Caki2 (cell line): ENCODE data around the gene PMEL. TPM values are rescaled to one million over a fixed set of nuclear protein-coding genes. Genes with fewer than 3 reads are reported as not detected.

Experiments used
- total RNA-seq: library from RNA; depleted of rRNA; stranded (reverse); fragments of >200 nt; shearing (Covaris generic); gene quantifications from 2 replicates; pipeline ENCODE4 v1.2.3, GENCODE V29; 2014; ENCODE audit warnings: low replicate concordance; rRNA removed

Gene PMEL
- total RNA-seq, 1 experiment from 2014 or later = 27.5 TPM

Other genes starting within 250 kb of the PMEL start
- 184 and 309 TPM in 2 replicates for gene BLOC1S1, start 250.0 kb downstream of the PMEL start, total RNA-seq
- gene RDH5, start 245.6 kb downstream of the PMEL start, total RNA-seq = 2.0 and 2.9 TPM in 2 replicates
- 1,384 and 1,429 TPM in 2 replicates for gene CD63, start 237.0 kb downstream of the PMEL start, total RNA-seq
- gene GDF11, start 222.9 kb downstream of the PMEL start, total RNA-seq = 1.1 and 2.8 TPM in 2 replicates
- gene SARNP, start 148.3 kb downstream of the PMEL start, total RNA-seq = 201 and 218 TPM in 2 replicates
- gene ORMDL2, start 148.0 kb downstream of the PMEL start, total RNA-seq = 27.5 and 31.2 TPM in 2 replicates
- gene DNAJC14, start 136.5 kb downstream of the PMEL start, total RNA-seq = 54.0 and 90.7 TPM in 2 replicates
- not detected in 2 replicates for gene MMP19, start 123.1 kb downstream of the PMEL start, total RNA-seq
- 36.1 and 62.7 TPM in 2 replicates for gene PYM1, start 38.1 kb downstream of the PMEL start, total RNA-seq
- gene DGKA, start 34.9 kb downstream of the PMEL start, total RNA-seq = 0.17 and 1.2 TPM in 2 replicates
- gene CDK2, start 788 bp upstream of the PMEL start, total RNA-seq = 42.6 and 58.5 TPM in 2 replicates
- 26.3 and 36.1 TPM in 2 replicates for gene RAB5B, start 8.0 kb upstream of the PMEL start, total RNA-seq
- gene SUOX, start 31.2 kb upstream of the PMEL start, total RNA-seq = 25.3 and 28.7 TPM in 2 replicates
- 0.34 and 1.9 TPM in 2 replicates for gene IKZF4, start 55.0 kb upstream of the PMEL start, total RNA-seq
- gene RPS26, start 75.9 kb upstream of the PMEL start, total RNA-seq = 1,254 and 1,317 TPM in 2 replicates
- 0.75 and 1.8 TPM in 2 replicates for gene ERBB3, start 114.1 kb upstream of the PMEL start, total RNA-seq
- gene PA2G4, start 138.5 kb upstream of the PMEL start, total RNA-seq = 415 and 417 TPM in 2 replicates
- 3,851 and 5,660 TPM in 2 replicates for gene RPL41, start 150.6 kb upstream of the PMEL start, total RNA-seq
- 4.2 and 8.4 TPM in 2 replicates for gene ZC3H10, start 152.2 kb upstream of the PMEL start, total RNA-seq
- 155 and 163 TPM in 2 replicates for gene ESYT1, start 162.2 kb upstream of the PMEL start, total RNA-seq
- gene MYL6B, start 186.5 kb upstream of the PMEL start, total RNA-seq = 216 and 250 TPM in 2 replicates
- gene MYL6, start 192.3 kb upstream of the PMEL start, total RNA-seq = 3,263 and 3,510 TPM in 2 replicates
- 19.3 and 27.0 TPM in 2 replicates for gene SMARCC2, start 223.4 kb upstream of the PMEL start, total RNA-seq